IMR-90 (cell line): Measurements from ENCODE around the gene NEO1. TPM values are rescaled to one million over a fixed set of nuclear protein-coding genes. Genes with fewer than 3 reads are reported as not detected.

Experiments
- ATAC-seq: fragments of 200-7000 bp; cut with Tn5 transposase; 2 replicates; pipeline ENCODE4 v1.9.1; 2020; ENCODE audit warnings: low read depth, mild to moderate bottlenecking, moderate library complexity
- BruUV-seq: library from RNA; stranded (reverse); fragments of 400-500 nt; replicated peaks from 2 replicates; lab custom pipeline; 2021; lab: Mats Ljungman, UMichigan
- CTCF ChIA-PET: fragments of 300-600 bp; formaldehyde crosslinking; extraction: SDS; loops from one replicate; lab custom pipeline; 2021; ENCODE audit warnings: antibody characterized with exemption; lab: Yijun Ruan, JAX
- POLR2A ChIA-PET: fragments of 300-600 bp; sonication (Branson Sonifier 250); formaldehyde crosslinking; loops from one replicate; lab custom pipeline; 2022; ENCODE audit warnings: antibody characterized with exemption; ENCODE audit not compliant: unreplicated experiment; lab: Charles Lee
- DNase-seq: peaks from one replicate; pipeline ENCODE4 v3.0.0; 2013
- H2AFZ ChIP-seq: replicated peaks from 2 replicates; pipeline ENCODE3; 2013; ENCODE audit warnings: low read length, mild to moderate bottlenecking; ENCODE audit not compliant: poor library complexity
- H2AK5ac ChIP-seq: 2 replicates; pipeline ENCODE4 v1.6.1; 2013; ENCODE audit warnings: low read depth, low read length, inconsistent platforms
- H2AK9ac ChIP-seq: replicated peaks from 2 replicates; pipeline ENCODE3; 2013; ENCODE audit warnings: mild to moderate bottlenecking, low read depth, low read length, moderate library complexity; ENCODE audit not compliant: poor library complexity
- H2BK120ac ChIP-seq: 2 replicates; pipeline ENCODE4 v1.6.1; 2013; ENCODE audit warnings: low read depth, low read length, inconsistent platforms
- H2BK15ac ChIP-seq: 3 replicates; pipeline ENCODE4 v1.6.1; 2013; ENCODE audit warnings: low read depth, low read length, inconsistent platforms
- H2BK20ac ChIP-seq: 2 replicates; pipeline ENCODE4 v1.6.1; 2013; ENCODE audit warnings: low read depth, mild to moderate bottlenecking, inconsistent platforms, low read length, moderate library complexity
- H2BK5ac ChIP-seq: 2 replicates; pipeline ENCODE4 v1.6.1; 2013; ENCODE audit warnings: mild to moderate bottlenecking, low read depth, low read length, inconsistent platforms; ENCODE audit not compliant: poor library complexity, severe bottlenecking
- H3K14ac ChIP-seq: replicated peaks from 2 replicates; pipeline ENCODE4 v1.6.1; 2013; ENCODE audit warnings: low read depth, low read length, inconsistent platforms
- H3K18ac ChIP-seq: 2 replicates; pipeline ENCODE4 v1.6.1; 2013; ENCODE audit warnings: low read depth, low read length, control low read depth
- H3K23ac ChIP-seq: 2 replicates; pipeline ENCODE4 v1.6.1; 2013; ENCODE audit warnings: low read depth, low read length, inconsistent platforms
- H3K27ac ChIP-seq: 2 replicates; pipeline ENCODE4 v1.5.1; 2013; ENCODE audit warnings: mild to moderate bottlenecking, control low read depth, low read length; ENCODE audit not compliant: insufficient read depth
- H3K27me3 ChIP-seq: 2 replicates; pipeline ENCODE4 v1.6.1; 2013; ENCODE audit warnings: low read length; ENCODE audit not compliant: control insufficient read depth, insufficient read depth
- H3K36me3 ChIP-seq: 2 replicates; pipeline ENCODE4 v1.6.1; 2013; ENCODE audit warnings: low read length, mixed read lengths; ENCODE audit not compliant: control insufficient read depth, insufficient read depth
- H3K4ac ChIP-seq: 2 replicates; pipeline ENCODE4 v1.6.1; 2013; ENCODE audit warnings: low read depth, low read length, inconsistent platforms
- H3K4me1 ChIP-seq: 2 replicates; pipeline ENCODE4 v1.6.1; 2013; ENCODE audit warnings: low read length, mixed read lengths; ENCODE audit not compliant: control insufficient read depth, insufficient read depth
- H3K4me2 ChIP-seq: 2 replicates; pipeline ENCODE4 v1.6.1; 2013; ENCODE audit warnings: low read depth, mild to moderate bottlenecking, control low read depth, low read length, moderate library complexity
- H3K4me3 ChIP-seq: 2 replicates; pipeline ENCODE4 v1.5.1; 2013; ENCODE audit warnings: low read depth, mild to moderate bottlenecking, control low read depth, low read length, moderate library complexity; ENCODE audit not compliant: insufficient read depth
- H3K56ac ChIP-seq: 2 replicates; pipeline ENCODE4 v1.6.1; 2013; ENCODE audit warnings: low read length, inconsistent platforms; ENCODE audit not compliant: insufficient read depth; ENCODE audit errors: extremely low read depth
- H3K79me1 ChIP-seq, 2 experiments: 2 replicates each; pipeline ENCODE4 v1.6.1; 2013; ENCODE audit warnings: low read length in 2 of 2, inconsistent platforms in 1 of 2, low read depth in 1 of 2
- H3K9ac ChIP-seq: 2 replicates; pipeline ENCODE4 v1.6.1; 2013; ENCODE audit warnings: low read depth, low read length, control low read depth
- H3K9me1 ChIP-seq: 2 replicates; pipeline ENCODE4 v1.6.1; 2013; ENCODE audit warnings: low read length, inconsistent platforms; ENCODE audit not compliant: insufficient read depth
- H3K9me3 ChIP-seq: 2 replicates; pipeline ENCODE4 v1.6.1; 2013; ENCODE audit warnings: low read length; ENCODE audit not compliant: control insufficient read depth, insufficient read depth
- H4K20me1 ChIP-seq: 2 replicates; pipeline ENCODE4 v1.6.1; 2013; ENCODE audit warnings: low read length, inconsistent platforms; ENCODE audit not compliant: insufficient read depth
- H4K5ac ChIP-seq: 2 replicates; pipeline ENCODE4 v1.6.1; 2013; ENCODE audit warnings: mild to moderate bottlenecking, low read depth, low read length, control low read depth
- H4K8ac ChIP-seq, 2 experiments: 2 replicates each; pipeline ENCODE4 v1.6.1; 2013; ENCODE audit warnings: low read depth in 2 of 2, low read length in 2 of 2, control low read depth in 1 of 2, inconsistent platforms in 1 of 2
- H4K91ac ChIP-seq: 2 replicates; pipeline ENCODE4 v1.6.1; 2013; ENCODE audit warnings: low read depth, low read length, inconsistent platforms; ENCODE audit not compliant: insufficient read depth
- CTCF ChIP-seq: conservative IDR thresholded peaks from 2 replicates; pipeline ENCODE4 v1.5.1; 2012; ENCODE audit warnings: mild to moderate bottlenecking, low read depth, low read length, improper control_type of control experiment
- FOS ChIP-seq: fragments of 150-350 bp; IDR thresholded peaks from 2 replicates; pipeline ENCODE4 v1.6.1; 2016; ENCODE audit warnings: low read depth, low read length
- MAZ ChIP-seq: IDR thresholded peaks from 2 replicates; pipeline ENCODE4 v1.6.1; 2012; ENCODE audit warnings: low read depth, mild to moderate bottlenecking, low read length, improper control_type of control experiment, moderate library complexity, borderline replicate concordance
- NFE2L2 ChIP-seq: fragments of 150-350 bp; IDR thresholded peaks from 2 replicates; pipeline ENCODE4 v1.6.1; 2016; ENCODE audit warnings: low read depth, mild to moderate bottlenecking, low read length
- POLR2A ChIP-seq: IDR thresholded peaks from 2 replicates; pipeline ENCODE4 v1.6.1; 2012; ENCODE audit warnings: mild to moderate bottlenecking, low read depth, low read length
- RAD21 ChIP-seq: IDR thresholded peaks from 2 replicates; pipeline ENCODE4 v1.6.1; 2012; ENCODE audit warnings: low read length, improper control_type of control experiment
- SMC3 ChIP-seq: fragments of 150-350 bp; IDR thresholded peaks from 2 replicates; pipeline ENCODE4 v1.6.1; 2016; ENCODE audit warnings: low read depth, mild to moderate bottlenecking, antibody characterized with exemption, low read length, moderate library complexity
- WGBS, 2 experiments: methylation state at CpG; one replicate each; pipeline versions ENCODE4 v1.1.5 to v1.1.7; 2013; ENCODE audit warnings: missing lambda C conversion rate in 2 of 2; ENCODE audit not compliant: insufficient read length in 1 of 2; ENCODE audit errors: extremely low coverage in 2 of 2; 5-methylcytosine and 5-hydroxymethylcytosine counted together
- dilution Hi-C: fragments of 300-500 bp; cut with HindIII; formaldehyde crosslinking; loops from one replicate; pipeline ENCODE4 v1.14.3; 2018; ENCODE audit warnings: low sequenced_read_pairs; ENCODE audit not compliant: unreplicated experiment
- in situ Hi-C: fragments of 300-500 bp; cut with MboI; formaldehyde crosslinking; loops from 3 replicates; pipeline ENCODE4 v1.14.3; 2019; ENCODE audit warnings: low sequenced_read_pairs, inconsistent platforms, mixed read lengths
- intact Hi-C: fragments of 100-400 bp; cut with micrococcal nuclease; formaldehyde crosslinking; loops from 2 replicates; pipeline ENCODE4 v1.10.0; 2022
- polyA plus RNA-seq, 3 experiments: library from polyadenylated mRNA; depleted of rRNA; stranded (reverse); fragments of >200 nt; gene quantifications; 2 replicates each; pipeline ENCODE4 v1.2.3, GENCODE V29; 2012; ENCODE audit warnings: low replicate concordance in 1 of 3
- total RNA-seq: library from RNA; depleted of rRNA; stranded (reverse); fragments of >200 nt; gene quantifications from 2 replicates; pipeline ENCODE4 v1.2.3, GENCODE V29; 2012

Gene NEO1
- total and polyA plus RNA-seq, 2 of the 4 experiments (the other 2 are of a cell fraction): 16.3 to 18.5 TPM

GRCh38 chr15:73156431-73157191 lies 104.3 kb downstream of the NEO1 start:
- H3K14ac ChIP-seq: no peak overlapping the region
- H2AFZ ChIP-seq: no peak overlapping the region
- H3K56ac ChIP-seq: no peak overlapping the region
- ATAC-seq (no peak), DNase-seq (no peak)
- H3K23ac ChIP-seq: no peak overlapping the region
- H3K36me3 ChIP-seq: no peaks in the 10 kb centered on the region
- H2BK20ac ChIP-seq: no peak overlapping the region
- no peak overlapping the region for H3K4me2 ChIP-seq
- H3K27me3 ChIP-seq: no peaks in the 10 kb centered on the region
- no peak overlapping the region for H2BK15ac ChIP-seq
- in situ Hi-C loops: no loop called here
- H3K27ac ChIP-seq: no peak overlapping the region
- no TSS peak for BruUV-seq
- H3K4ac ChIP-seq: no peak overlapping the region
- H3K9me1 ChIP-seq: no peaks in the 10 kb centered on the region; the same call in 1 of the 2 replicates
- no peak overlapping the region for H2BK5ac ChIP-seq
- no peak overlapping the region for H3K4me3 ChIP-seq
- dilution Hi-C loops: no loop called here
- H2AK5ac ChIP-seq: no peak overlapping the region
- no peak overlapping the region for H2BK120ac ChIP-seq
- ChIA-PET CTCF (interaction anchor here (0.6 kb wide), 1 partner anchor 32 kb away, joined by 3 read pairs; no protein-coding TSS in a partner anchor), POLR2A (no interaction called here)
- no peaks in the 10 kb centered on the region for H3K4me1 ChIP-seq
- 0 out of 2 replicates have a peak, but pooled peaks cover 3% of the 10 kb centered on the region for H4K20me1 ChIP-seq
- no peak overlapping the region for H4K5ac ChIP-seq
- TF ChIP-seq RAD21 (no peak), NFE2L2 (no peak), FOS (no peak), CTCF (no peak), POLR2A (no peak), SMC3 (no peak), MAZ (no peak)
- H2AK9ac ChIP-seq: no peak overlapping the region
- no peak overlapping the region for H4K8ac ChIP-seq
- intact Hi-C loops: no loop called here
- no peaks in the 10 kb centered on the region; a peak in 1 of 4 replicates for H3K79me1 ChIP-seq
- no peak overlapping the region for H3K9ac ChIP-seq
- WGBS, 2 experiments: no CpG with 5 or more reads among the region's 3 CpGs
- no peak overlapping the region for H4K91ac ChIP-seq
- no peak overlapping the region for H3K18ac ChIP-seq
- peaks cover 4% of the 10 kb centered on the region for H3K9me3 ChIP-seq
